Vagina (tissue), 2 donors: ENCODE data around the gene GHR.

Experiments used
- CTCF ChIP-seq, 3 experiments: fragments of 450-650 bp in 2 of 3; fragments of 200-600 bp in 1 of 3; sonication (generic) in 1 of 3; IDR thresholded peaks; one replicate each; pipeline ENCODE4 v1.5.1; 2017 to 2019; ENCODE audit warnings: antibody characterized with exemption in 3 of 3, mild to moderate bottlenecking in 2 of 3, moderate library complexity in 2 of 3
- POLR2A ChIP-seq, 2 donors: fragments of 450-650 bp; IDR thresholded peaks; one replicate each; pipeline ENCODE4 v1.6.1; 2017; ENCODE audit warnings: antibody characterized with exemption in 2 of 2, mild to moderate bottlenecking in 2 of 2, moderate library complexity in 2 of 2
- POLR2AphosphoS5 ChIP-seq, 2 donors: sonication (generic); formaldehyde crosslinking; IDR thresholded peaks; one replicate each; pipeline ENCODE4 v1.9.0; 2017; ENCODE audit warnings: antibody characterized with exemption in 2 of 2, mild to moderate bottlenecking in 2 of 2, low read depth in 1 of 2; ENCODE audit not compliant: insufficient read depth in 1 of 2

- TF ChIP-seq CTCF (IDR thresholded peaks at IDR 0.05) = no peak
- TF ChIP-seq POLR2A (IDR thresholded peaks at IDR 0.05) = no peak
- no peak for TF ChIP-seq POLR2AphosphoS5 (IDR thresholded peaks at IDR 0.05; ENCODE audit: insufficient read depth in 1 of 2, low read depth in 1 of 2)
Measured at GRCh38 chr5:42676362-42676761, 253.1 kb downstream of the GHR start.
